Measurements from ENCODE around the gene PCNX1. TPM values are rescaled to one million over a fixed set of nuclear protein-coding genes. Genes with fewer than 3 reads are reported as not detected.
"Not testable (repeated sequence)": the region's sequence is repeated elsewhere in the genome, so short reads cannot be mapped to it uniquely, and the experiment has no call there.

PCNX1 gene
- total RNA-seq, 1 donor: 142 TPM

DNA sequence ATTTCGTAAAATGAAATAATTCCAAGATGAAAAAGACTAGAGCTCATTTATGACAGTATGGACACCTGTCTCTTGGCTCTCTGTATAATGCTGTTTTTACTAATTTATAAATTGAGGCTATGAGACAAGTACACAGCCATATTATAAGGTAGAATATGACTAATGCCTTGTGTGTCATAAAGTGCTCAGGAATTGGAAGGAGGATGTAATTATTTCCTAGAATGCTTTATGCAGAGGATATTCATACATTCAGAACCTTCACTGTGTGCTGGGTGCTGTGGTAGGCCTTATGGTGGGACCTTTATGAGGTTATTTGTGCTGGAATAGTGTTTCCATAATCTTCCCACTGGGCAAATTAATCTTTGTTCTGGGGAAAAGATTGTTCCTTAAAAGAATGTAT is 13.3 kb downstream of the PCNX1 start:
- no peaks in the 10 kb centered on the region for H3K27me3 ChIP-seq (ENCODE audit: insufficient read depth, low read length)
- peaks cover 50% of the 10 kb centered on the region for H3K4me1 ChIP-seq (ENCODE audit: insufficient read depth, low read length)
- no peak overlapping the region for H3K4me3 ChIP-seq (ENCODE audit: low read length)
- H3K9me3 ChIP-seq (ENCODE audit: low read depth, low read length): no peaks in the 10 kb centered on the region

- no peaks in the 10 kb centered on the region for H3K9me3 ChIP-seq (ENCODE audit: low read depth, low read length)
- peaks cover 50% of the 10 kb centered on the region for H3K4me1 ChIP-seq (ENCODE audit: insufficient read depth, low read length)
- no peak overlapping the region for H3K4me3 ChIP-seq (ENCODE audit: low read length)
- H3K27me3 ChIP-seq (ENCODE audit: insufficient read depth, low read length): no peaks in the 10 kb centered on the region
These were observed 14.4 kb downstream of the PCNX1 start for GRCh38 chr14:70921669-70922068.

- H3K4me3 ChIP-seq (ENCODE audit: low read length): no peak overlapping the region
- H3K4me1 ChIP-seq (ENCODE audit: insufficient read depth, low read length): peaks cover 28% of the 10 kb centered on the region
These were observed 17.3 kb downstream of the PCNX1 start for GRCh38 chr14:70924521-70924920.

DNA sequence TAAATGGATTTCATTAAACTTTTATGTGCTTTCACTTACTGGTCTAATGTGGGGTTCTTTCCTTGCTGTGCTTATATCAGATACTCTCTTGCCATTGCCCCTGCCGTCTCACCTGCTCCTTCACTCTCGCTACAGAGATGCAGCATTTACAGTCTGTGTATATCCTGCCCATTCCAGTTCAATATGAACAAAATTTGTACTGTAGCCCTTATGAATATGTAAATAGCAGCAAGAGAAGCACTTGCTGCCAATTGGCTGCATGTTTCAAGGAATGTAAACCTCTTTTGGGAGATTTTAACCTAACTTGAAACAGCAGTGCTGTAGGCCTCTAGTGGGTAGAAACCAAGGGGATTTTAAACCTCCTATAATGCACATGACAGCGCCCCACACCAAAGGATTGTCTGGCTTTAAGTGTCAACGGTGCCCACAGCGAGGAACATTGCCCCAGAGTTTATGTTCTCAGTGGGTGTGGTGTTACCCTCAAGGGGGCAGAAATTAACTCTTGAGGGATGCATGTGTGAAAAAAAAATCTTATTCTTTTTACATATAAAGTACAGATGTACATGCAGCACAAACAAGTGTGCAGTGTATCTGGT is 19.1 kb downstream of the PCNX1 start:
- H3K4me1 ChIP-seq (ENCODE audit: insufficient read depth, low read length): peaks cover 24% of the 10 kb centered on the region
- no peaks in the 10 kb centered on the region for H3K27me3 ChIP-seq (ENCODE audit: insufficient read depth, low read length)
- no peaks in the 10 kb centered on the region for H3K9me3 ChIP-seq (ENCODE audit: low read depth, low read length)
- no peak overlapping the region for H3K4me3 ChIP-seq (ENCODE audit: low read length)

More at GRCh38 chr14:70924521-70924920, 17.3 kb downstream of the PCNX1 start:
- no peaks in the 10 kb centered on the region for H3K9me3 ChIP-seq (ENCODE audit: low read depth, low read length)
- H3K27me3 ChIP-seq (ENCODE audit: insufficient read depth, low read length): no peaks in the 10 kb centered on the region

GRCh38 chr14:70931008-70931407 is 23.7 kb downstream of the PCNX1 start:
- no peaks in the 10 kb centered on the region for H3K27me3 ChIP-seq (ENCODE audit: insufficient read depth, low read length)
- H3K4me1 ChIP-seq (ENCODE audit: insufficient read depth, low read length): peaks cover 28% of the 10 kb centered on the region
- H3K9me3 ChIP-seq (ENCODE audit: low read depth, low read length): no peaks in the 10 kb centered on the region
- H3K4me3 ChIP-seq (ENCODE audit: low read length): no peak overlapping the region

DNA sequence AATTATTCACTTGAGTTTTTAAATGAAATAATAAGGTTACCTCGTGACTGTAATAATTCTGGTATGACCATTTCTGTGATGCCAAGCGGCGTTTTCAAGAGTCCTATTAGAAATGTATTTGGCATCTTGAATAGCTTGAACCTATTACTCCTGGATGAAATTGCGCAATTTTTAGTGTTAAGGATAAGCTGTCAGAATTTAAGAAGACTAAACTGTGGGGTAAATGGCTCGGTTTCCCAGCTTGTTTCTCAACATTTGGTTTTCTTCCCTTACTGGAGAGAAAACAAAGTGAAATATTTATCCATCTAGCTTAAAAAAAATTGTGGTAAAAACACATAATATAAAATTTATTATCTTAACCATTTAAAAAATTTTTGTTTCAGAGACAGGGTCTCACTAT is 26.8 kb downstream of the PCNX1 start:
- Histone ChIP-seq H3K4me1 (ENCODE audit: insufficient read depth, low read length) (peaks cover 19% of the 10 kb centered on the region), H3K4me3 (ENCODE audit: low read length) (no peak overlapping the region)

DNA sequence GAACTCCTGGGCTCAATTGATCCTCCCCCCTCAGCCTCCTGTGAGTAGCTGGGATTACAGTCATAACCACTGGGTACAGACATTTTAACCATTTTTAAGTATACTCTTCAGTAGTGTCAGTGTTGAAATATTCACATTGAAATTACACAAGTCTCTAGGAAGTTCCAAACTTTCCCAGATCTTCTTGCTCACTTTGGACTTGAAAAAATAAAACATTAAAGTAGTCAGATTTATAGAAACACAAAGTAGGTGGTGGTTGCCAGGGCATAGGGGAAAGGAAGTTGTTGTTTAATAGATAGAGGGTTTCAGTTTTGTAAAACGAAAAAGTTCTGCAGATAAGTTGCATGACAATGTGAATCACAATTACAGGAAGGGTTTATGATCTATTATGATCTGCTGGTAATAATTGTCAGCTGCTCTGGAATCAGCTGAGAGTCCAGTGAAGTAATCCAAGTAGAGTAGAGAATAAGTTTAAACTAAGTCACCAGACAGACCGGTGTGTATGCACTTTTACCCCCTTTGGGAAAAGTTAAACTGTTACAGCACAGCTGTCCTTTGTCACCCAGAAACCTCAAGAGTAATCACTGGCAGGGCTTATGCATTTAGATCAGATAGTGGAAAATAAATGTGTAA is 27.4 kb downstream of the PCNX1 start:
- no peaks in the 10 kb centered on the region for H3K9me3 ChIP-seq (ENCODE audit: low read depth, low read length)
- H3K27me3 ChIP-seq (ENCODE audit: insufficient read depth, low read length): no peaks in the 10 kb centered on the region
- peaks cover 19% of the 10 kb centered on the region for H3K4me1 ChIP-seq (ENCODE audit: insufficient read depth, low read length)
- no peak overlapping the region for H3K4me3 ChIP-seq (ENCODE audit: low read length)

More for the DNA sequence above, 26.8 kb downstream of the PCNX1 start:
- H3K27me3 ChIP-seq (ENCODE audit: insufficient read depth, low read length): no peaks in the 10 kb centered on the region
- no peaks in the 10 kb centered on the region for H3K9me3 ChIP-seq (ENCODE audit: low read depth, low read length)

GRCh38 chr14:70935135-70935534 is 27.9 kb downstream of the PCNX1 start:
- no peaks in the 10 kb centered on the region for H3K9me3 ChIP-seq (ENCODE audit: low read depth, low read length)
- no peaks in the 10 kb centered on the region for H3K27me3 ChIP-seq (ENCODE audit: insufficient read depth, low read length)
- H3K4me3 ChIP-seq (ENCODE audit: low read length): no peak overlapping the region
- H3K4me1 ChIP-seq (ENCODE audit: insufficient read depth, low read length): peaks cover 19% of the 10 kb centered on the region

GRCh38 chr14:70939693-70940092 is 32.4 kb downstream of the PCNX1 start:
- H3K4me3 ChIP-seq (ENCODE audit: low read length); H3K27me3 ChIP-seq (ENCODE audit: insufficient read depth, low read length); H3K9me3 ChIP-seq (ENCODE audit: low read depth, low read length): not testable (repeated sequence)
- H3K4me1 ChIP-seq (ENCODE audit: insufficient read depth, low read length): peaks cover 25% of the 10 kb centered on the region

DNA sequence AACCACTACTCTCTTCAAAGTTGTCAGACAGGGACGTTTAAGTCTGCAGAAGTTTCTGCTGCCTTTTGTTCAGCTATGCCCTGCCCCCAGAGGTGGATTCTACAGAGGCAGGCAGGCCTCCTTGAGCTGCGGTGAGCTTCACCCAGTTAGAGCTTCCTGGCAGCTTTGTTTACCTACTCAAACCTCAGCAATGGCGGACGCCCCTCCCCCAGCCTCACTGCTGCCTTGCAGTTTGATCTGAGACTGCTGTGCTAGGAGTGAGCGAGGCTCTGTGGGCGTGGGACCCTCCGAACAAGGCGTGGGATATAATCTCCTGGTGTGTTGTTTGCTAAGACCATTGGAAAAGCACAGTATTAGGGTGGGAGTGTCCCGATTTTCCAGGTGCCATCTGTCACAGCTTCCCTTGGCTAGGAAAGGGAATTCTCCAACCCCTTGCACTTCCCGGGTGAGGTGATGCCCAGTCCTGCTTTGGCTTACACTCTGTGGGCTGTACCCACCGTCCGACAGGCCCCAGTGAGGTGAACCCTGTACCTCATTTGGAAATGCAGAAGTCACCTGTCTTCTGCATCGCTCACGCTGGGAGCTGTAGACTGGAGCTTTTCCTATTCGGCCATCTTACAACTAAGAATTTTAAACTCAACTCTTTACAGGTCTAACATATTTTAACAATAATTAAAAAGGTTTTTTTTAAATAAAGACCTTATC is 34.5 kb downstream of the PCNX1 start:
- not testable (repeated sequence) for H3K27me3 ChIP-seq (ENCODE audit: insufficient read depth, low read length); H3K4me3 ChIP-seq (ENCODE audit: low read length); H3K9me3 ChIP-seq (ENCODE audit: low read depth, low read length)
- H3K4me1 ChIP-seq (ENCODE audit: insufficient read depth, low read length): peaks cover 18% of the 10 kb centered on the region

DNA sequence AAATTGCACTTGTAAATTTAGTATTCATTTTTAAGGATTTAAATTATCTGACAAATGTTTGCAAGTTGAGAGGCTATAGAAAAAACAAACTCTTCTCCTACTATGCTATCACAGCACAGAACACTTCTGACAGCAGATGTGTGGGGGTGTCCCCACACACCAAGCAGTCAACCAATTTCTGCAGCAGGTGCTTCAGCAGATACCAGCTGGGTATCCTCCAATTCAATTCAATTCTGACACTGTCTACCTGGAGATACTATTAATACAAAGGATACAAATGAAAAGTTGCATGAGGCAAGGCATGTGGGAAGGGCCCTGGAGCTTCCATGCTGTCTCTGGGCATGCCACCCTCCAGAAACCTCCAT is 35.1 kb downstream of the PCNX1 start:
- H3K4me1 ChIP-seq (ENCODE audit: insufficient read depth, low read length): peaks cover 18% of the 10 kb centered on the region
- no peaks in the 10 kb centered on the region for H3K27me3 ChIP-seq (ENCODE audit: insufficient read depth, low read length)
- H3K4me3 ChIP-seq (ENCODE audit: low read length): no peak overlapping the region
- peaks cover 5% of the 10 kb centered on the region for H3K9me3 ChIP-seq (ENCODE audit: low read depth, low read length)

DNA sequence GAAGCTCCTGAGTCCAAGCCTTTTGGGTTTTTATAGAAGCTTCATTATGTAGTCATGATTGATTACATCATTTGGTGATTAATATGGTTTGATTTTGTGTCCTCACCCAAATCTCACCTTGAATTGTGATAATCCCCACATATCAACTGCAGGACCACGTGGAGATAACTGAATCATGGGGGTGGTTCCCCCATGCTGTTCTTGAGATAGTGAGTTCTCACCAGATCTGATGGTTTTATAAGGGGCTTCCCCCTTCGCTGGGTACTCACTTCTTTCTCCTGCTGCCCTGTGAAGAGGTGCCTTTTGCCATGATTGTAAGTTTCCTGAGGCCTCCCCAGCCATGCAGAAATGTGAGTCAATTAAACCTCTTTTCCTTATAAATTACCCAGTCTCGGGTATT is 35.5 kb downstream of the PCNX1 start:
- not testable (repeated sequence) for H3K4me3 ChIP-seq (ENCODE audit: low read length); H3K27me3 ChIP-seq (ENCODE audit: insufficient read depth, low read length); H3K9me3 ChIP-seq (ENCODE audit: low read depth, low read length)
- H3K4me1 ChIP-seq (ENCODE audit: insufficient read depth, low read length): peaks cover 18% of the 10 kb centered on the region

DNA sequence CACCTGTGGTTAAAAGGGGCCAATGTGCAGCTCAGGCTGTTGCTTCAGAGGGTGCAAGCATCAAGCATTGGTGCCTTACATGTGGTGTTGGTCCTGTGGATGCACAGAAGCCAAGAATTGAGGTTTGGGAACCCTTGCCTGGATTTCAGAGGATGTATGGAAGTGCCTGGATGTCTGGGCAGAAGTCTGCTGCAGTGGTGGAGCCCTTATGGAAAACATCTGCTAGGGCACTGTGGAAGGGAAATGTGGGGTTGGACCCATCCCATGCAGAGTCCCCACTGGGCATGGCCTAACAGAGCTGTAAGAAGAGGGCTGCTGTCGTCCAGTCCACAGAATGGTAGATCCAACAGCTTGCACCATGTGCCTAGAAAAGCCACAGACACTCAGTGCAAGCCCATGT is 36.6 kb downstream of the PCNX1 start:
- no peaks in the 10 kb centered on the region for H3K27me3 ChIP-seq (ENCODE audit: insufficient read depth, low read length)
- H3K4me1 ChIP-seq (ENCODE audit: insufficient read depth, low read length): peaks cover 18% of the 10 kb centered on the region
- no peak overlapping the region for H3K4me3 ChIP-seq (ENCODE audit: low read length)
- peaks cover 15% of the 10 kb centered on the region for H3K9me3 ChIP-seq (ENCODE audit: low read depth, low read length)

GRCh38 chr14:70947739-70948138 is 40.5 kb downstream of the PCNX1 start:
- Histone ChIP-seq H3K9me3 (ENCODE audit: low read depth, low read length) (peaks cover 15% of the 10 kb centered on the region), H3K4me1 (ENCODE audit: insufficient read depth, low read length) (no peaks in the 10 kb centered on the region), H3K4me3 (ENCODE audit: low read length) (no peak overlapping the region), H3K27me3 (ENCODE audit: insufficient read depth, low read length) (no peaks in the 10 kb centered on the region)

- peaks cover 8% of the 10 kb centered on the region for H3K9me3 ChIP-seq (ENCODE audit: low read depth, low read length)
- no peak overlapping the region for H3K4me3 ChIP-seq (ENCODE audit: low read length)
- H3K27me3 ChIP-seq (ENCODE audit: insufficient read depth, low read length): no peaks in the 10 kb centered on the region
- H3K4me1 ChIP-seq (ENCODE audit: insufficient read depth, low read length): peaks cover 10% of the 10 kb centered on the region
These were observed 45.2 kb downstream of the PCNX1 start for GRCh38 chr14:70952485-70952884.

DNA sequence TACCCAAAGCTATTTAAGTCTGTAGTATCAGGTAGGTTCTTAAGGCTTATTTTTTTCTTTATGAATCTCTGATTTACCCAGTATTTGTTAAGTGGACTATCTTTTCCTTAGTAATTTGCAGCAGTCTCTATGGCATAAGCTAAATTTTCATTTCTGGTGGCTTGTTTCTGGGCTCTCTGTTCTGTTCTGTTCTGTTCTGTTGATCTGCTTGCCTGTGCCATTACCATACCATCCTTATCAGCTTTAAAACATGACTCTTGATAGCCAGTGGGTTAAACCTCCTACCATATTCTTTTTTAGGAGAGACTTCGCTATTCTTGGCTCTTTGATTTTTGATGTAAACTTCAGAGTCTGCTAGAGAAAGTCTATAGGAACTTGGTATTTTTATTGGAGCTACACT is 46.8 kb downstream of the PCNX1 start:
- no peaks in the 10 kb centered on the region for H3K9me3 ChIP-seq (ENCODE audit: low read depth, low read length)
- no peaks in the 10 kb centered on the region for H3K27me3 ChIP-seq (ENCODE audit: insufficient read depth, low read length)
- H3K4me1 ChIP-seq (ENCODE audit: insufficient read depth, low read length): peaks cover 10% of the 10 kb centered on the region
- H3K4me3 ChIP-seq (ENCODE audit: low read length): no peak overlapping the region

Data from mononuclear cell (primary cell).